ENCODE results near the gene RBM12.

The RBM12 gene

DNA sequence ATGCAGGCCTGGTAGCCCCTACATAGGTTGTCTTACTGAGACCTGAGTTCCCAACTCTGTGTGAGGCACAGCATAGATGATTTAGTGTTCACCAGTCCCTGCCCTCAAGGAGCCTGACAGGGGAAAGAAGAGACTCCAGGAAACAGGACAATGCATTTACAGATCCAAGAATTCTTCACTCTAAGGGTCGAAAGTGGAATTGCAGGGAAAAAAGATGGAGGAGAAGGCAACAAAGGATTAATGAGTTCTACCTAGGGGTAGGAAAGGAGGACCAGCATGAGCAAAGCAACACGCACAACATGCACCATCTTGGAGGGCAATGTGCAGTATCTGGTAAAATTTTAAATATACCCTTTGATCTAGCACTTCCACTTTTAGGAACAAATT is 43.1 kb downstream of the RBM12 start:
- DNase-seq (ENCODE audit: extremely low read depth in 1 of 2, low read depth in 1 of 2), result no peak

DNA sequence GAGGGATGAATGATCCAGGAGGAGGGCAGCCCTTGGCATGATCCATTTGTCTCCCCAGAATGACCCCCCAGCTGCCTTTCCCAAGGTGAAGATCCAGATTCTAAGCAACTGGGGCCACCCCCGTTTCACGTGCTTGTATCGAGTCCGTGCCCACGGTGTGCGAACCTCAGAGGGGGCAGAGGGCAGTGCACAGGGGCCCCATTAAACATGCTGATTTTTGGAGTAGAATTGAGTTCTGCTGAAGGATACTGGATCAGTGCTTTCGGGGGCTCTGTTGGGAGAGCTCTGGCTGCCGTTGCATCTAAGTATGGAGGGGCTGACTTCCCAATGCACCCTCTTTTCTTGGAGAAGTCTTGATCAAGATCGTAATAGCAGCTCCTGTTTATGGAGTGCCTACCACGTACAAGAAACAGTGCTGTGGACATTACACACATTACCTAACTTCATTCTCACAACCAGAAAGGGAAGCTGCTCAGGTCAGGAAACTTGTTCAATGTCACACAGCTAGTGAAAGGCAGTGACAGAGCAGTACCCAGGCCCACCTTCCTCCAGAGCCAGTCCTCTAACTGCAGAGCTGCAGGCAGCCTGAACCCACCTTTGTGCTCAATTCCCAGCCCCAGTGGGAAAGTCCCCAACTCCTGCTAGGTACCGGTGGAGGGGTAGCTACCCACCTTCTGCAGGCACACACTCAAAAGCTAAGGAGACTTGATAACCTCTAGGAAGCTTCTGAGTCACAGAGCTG is 43.7 kb downstream of the RBM12 start:
- no peak for DNase-seq (ENCODE audit: extremely low read depth in 1 of 2, low read depth in 1 of 2)

DNA sequence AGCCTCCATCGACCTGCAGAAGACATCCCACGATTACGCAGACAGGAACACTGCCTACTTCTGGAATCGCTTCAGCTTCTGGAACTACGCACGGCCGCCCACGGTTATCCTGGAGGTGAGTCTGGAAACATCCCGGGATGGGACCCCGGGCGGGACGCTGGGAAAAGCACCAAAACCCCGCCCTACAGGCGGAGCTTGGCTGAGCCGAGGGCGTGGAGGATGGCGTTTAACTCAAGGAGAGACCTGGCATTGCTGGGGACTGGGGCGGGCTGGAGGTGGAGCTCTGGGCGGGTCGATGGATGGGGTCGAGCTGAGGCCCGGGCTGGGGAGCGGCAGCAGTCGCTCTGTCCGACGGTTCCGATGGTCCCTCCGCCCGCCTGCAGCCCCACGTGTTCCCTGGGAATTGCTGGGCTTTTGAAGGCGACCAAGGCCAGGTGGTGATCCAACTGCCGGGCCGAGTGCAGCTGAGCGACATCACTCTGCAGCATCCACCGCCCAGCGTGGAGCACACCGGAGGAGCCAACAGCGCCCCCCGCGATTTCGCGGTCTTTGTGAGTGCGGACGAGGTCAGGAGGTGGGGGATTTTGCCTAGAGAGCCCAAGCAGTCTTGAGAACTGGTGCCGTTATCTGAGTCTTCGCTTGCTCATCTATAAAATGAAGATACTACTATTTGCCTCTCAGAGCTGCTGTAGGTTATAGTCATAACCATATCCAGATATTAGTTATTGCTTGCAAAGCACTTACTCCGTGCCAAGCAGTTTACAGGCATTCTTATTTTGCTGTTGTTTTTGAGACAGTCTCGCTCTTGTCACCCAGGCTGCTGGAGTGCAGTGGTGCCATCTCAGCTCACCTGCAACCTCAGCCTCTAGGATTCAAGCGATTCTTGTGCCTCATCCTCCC is 45.3 kb downstream of the RBM12 start:
- peak in 1 of 2 donors; percentile 58 for DNase-seq (ENCODE audit: extremely low read depth in 1 of 2, low read depth in 1 of 2)

DNA sequence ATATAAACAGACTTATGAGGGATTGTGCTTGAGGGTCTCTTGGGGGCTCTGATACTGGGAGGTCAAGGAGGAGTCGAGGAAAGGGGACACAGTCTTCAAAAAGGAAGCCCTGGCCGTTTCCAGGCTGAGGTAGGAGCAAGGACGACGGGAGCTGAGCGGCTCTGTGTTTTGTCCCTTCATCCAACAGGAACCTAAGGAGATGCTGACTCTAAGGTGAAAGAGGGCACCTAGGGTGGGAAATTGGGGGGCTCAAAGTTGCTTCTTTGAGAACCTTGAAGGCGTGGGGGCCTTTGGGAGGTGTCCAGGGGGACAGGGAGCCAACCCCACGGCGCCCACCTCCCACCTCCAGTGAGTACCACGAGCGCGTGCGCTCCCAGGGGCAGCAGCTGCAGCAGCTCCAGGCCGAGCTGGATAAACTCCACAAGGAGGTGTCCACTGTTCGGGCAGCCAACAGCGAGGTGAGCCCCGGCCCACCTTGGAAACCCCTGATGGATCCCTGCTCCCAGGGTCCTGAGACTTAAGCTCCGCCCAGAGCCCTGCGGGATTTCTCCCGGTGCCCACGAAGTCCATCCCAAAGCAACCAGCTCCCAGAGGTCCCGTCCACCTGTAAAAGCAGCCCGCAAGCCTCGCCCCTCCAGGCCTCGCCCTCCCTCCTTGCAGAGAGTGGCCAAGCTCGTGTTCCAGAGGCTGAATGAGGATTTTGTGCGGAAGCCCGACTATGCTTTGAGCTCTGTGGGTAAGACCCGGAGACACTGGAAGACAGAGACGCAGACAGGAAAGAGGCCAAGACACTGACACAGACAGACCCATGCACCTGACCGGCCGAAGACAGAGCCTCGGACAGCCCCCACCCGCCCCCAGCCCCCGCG is 46.2 kb downstream of the RBM12 start:
- DNase-seq (ENCODE audit: extremely low read depth in 1 of 2, low read depth in 1 of 2), result no peak

DNA sequence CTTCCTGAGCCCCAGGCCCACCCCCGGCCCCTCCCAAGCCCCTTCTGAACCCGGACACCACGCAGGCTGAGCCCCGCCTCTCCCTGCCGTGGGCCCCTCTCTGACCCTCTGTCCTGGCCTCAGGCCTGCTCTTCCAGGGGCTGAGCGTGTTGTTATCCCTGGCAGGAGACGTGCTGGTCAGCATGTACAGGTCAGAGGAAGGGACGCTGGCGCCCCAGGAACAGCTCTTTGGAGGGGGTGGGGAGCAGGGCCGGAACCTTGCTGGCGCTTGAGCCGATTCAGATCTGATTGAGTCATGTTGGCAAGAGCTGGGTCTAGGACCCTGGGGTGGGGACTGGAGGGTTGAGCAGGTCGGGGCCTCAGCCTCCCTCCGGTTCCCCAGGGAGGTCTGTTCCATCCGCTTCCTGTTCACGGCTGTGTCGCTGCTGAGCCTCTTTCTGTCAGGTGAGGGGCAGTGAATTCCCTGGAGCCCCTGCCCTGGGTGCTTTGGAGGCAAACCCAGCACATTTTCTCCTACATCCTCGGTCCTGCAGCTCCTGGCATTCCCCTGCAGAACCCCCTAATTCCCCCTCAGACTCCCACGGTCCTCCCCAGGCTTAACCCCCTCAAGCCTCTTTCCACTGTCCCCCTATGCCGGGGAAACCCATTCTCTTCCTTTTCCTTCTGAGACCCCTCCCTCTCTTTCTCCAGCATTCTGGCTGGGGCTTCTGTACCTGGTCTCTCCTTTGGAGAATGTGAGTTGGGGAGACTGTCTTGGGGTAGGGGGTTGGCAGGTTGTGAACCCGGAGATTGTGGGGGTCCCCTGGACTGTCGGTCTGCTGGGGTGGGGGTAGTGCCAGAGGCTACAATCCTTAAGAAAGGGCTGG is 47.1 kb downstream of the RBM12 start:
- DNase-seq (ENCODE audit: extremely low read depth in 1 of 2, low read depth in 1 of 2), result peak in 1 of 2 donors; percentile 16

DNA sequence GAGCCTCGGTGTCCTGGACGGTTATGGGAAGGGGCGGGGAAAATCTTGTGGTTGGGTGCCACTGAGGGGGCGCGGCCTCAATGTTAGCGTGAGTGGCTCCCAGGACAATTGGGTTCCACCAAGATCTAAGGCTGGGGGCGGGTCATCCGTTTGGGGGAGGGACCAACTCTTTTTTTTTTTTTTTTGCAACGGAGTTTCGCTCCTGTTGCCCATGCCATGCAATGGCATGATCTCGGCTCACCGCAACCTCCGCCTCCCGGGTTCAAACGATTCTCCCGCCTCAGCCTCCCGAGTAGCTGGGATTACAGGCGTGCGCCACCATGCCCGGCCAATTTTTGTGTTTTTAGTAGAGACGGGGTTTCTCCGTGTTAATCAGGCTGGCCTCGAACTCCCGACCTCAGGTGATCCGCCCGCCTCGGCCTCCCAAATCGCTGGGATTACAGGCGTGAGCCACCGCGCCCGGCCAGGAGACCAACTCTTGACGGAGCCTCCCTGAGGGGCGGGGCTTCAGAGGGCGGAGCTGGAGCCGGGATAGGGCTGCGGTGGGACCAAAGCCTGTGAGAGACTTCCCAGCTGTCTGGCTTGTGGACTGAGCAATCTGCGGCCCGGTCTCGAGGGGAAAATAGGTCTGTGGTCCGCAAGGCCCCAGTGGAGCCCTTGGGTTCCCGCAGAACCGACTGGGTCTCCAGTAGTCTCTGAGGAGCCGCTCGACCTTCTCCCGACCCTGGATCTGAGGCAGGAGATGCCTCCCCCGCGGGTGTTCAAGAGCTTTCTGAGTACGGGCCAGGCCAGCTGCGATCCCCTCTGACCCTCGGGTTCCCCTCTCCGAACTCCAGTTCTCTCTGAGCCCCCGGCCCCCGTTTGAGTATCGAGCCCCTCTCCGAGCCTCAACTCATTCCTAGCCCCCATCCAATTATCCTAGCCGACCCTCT is 48.0 kb downstream of the RBM12 start:
- DNase-seq (ENCODE audit: extremely low read depth in 1 of 2, low read depth in 1 of 2), result peak; percentile 12 to 100

DNA sequence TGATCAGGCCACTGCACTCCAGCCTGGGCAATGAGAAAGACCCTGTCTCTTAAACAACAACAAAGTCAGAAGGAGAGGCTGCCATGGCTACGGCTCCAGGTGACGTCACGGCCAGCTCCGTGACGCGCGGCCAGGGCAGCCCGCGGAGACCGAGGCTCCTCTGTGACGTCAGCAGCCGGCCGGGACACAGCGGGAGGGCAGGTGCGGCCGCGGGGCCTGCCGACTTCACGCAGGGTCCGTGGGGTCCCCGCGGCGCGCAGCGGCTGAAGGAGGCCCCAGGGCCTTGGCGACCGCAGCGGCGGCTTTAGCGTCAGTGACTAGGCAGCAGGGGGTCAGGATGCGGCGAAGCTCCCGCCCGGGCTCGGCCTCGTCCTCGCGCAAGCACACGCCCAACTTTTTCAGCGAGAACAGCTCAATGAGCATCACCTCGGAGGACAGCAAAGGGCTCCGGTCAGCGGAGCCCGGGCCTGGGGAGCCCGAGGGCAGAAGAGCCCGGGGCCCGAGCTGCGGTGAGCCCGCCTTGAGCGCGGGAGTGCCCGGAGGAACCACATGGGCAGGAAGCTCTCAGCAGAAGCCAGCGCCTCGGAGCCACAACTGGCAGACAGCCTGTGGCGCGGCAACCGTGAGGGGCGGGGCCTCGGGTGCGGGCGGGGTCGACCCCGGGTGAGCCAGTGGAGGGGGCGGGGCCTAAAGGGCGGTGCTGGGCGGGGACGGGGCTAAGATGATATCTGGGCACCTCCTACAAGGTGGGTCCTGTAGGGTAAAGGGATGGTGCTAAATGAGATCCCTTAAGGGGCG is 48.8 kb downstream of the RBM12 start, which contains the start of gene SPAG4:
SPAG4 (plus strand) TSS at position 163 of the 798 bp plus-strand sequence; CDS start at position 338, 175 bp downstream.
- peak; percentile 83 to 100 for DNase-seq (ENCODE audit: extremely low read depth in 1 of 2, low read depth in 1 of 2)

DNA sequence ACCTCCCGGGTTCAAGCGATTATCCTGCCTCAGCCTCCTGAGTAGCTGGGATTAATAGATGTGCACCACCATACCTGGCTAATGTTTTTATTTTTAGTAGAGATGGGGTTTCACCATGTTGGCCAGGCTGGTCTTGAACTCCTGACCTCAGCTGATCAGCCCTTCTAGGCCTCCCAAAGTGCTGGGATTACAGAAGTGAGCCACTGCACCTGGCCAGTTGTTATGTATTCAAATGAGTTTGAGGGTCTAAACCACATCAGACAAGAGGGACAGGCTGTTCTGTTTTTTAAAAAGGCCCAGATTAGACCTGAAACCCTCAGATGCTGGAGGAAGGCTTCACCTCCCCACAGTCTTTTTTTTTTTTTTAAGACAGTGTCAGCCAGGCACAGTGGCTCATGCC is 53.2 kb downstream of the RBM12 start:
- DNase-seq (ENCODE audit: extremely low read depth in 1 of 2, low read depth in 1 of 2), result no peak

DNA sequence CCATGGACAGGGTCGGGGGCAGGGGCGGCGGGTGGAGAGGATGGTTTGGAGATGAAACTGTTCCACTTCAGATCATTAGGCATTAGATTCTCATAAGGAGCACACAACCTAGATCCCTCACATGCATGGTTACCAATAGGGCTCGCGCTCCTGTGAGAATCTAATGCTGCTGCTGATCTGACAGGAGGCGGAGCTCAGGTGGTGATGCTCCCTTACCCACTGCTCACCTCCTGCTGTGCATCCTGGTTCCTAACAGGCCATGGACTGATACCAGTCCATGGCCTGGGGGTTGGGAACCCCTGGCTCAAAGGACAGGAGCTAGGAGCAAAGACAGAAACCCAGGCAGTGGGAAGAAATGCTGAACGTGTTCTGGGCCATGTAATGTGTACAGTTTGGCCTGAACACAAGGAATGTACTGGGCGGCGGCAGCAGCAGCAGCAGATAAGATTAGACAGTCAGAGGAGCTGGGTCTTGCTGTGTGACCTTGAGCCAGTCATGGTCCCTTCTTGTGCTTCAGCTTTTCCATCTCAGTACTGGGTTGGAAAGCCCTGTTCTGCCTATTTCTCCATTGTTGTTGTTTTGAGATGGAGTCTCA is 53.8 kb downstream of the RBM12 start:
- no peak for DNase-seq (ENCODE audit: extremely low read depth in 1 of 2, low read depth in 1 of 2)

DNA sequence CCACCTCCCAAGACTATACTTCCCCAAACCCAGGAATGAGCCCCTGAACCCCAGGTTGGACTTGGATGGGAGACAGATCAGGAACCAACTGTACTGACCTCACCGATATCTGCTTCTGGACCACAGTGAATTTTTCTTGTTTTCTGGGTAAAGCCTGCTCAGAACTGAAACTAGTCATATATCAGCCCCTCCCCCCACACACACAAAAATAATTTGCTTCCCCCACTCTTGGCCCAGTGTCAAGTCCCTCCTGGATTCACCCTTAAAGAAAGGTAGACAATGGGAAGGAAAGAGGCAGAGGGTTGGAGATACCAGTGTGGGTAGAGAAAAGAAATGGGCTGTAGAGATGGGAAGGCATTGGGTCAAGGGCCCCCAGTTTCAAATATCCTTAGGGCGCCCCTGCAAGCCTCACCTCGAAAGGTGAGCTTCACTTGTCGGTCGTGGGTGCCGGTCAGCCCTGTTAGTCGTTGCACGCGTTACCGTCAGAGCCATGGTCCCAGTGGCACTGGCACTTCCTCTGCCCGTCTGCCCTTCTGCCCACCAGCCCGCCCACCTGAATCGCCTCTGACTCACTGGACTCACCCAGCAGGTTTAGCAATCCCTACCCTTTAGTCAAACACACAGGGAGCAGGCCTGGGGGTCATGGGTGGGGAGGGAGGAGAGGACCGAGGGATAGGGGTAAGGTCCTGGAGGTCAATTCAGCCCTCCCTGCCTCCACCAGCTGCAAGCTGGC is 57.5 kb downstream of the RBM12 start:
- no peak for DNase-seq (ENCODE audit: extremely low read depth in 1 of 2, low read depth in 1 of 2)

DNA sequence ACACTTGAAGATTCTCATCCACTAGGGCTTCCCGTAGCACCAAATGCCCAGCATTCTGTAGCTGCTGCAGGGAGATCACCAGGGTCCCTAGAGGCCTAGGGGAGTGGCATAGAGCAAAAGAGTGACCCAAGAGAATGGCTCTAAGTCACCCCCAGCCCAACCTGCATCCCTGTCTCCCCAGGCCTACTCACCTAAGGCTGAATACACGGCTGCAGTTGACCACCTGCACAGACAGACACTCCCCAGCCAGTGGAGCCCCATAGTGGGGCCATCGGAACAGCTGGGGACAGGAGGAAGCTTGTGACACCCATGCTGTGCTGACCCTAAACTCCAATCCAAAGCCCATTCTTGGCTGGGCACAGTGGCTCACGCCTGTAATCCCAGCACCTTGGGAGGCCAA is 58.6 kb downstream of the RBM12 start:
- DNase-seq (ENCODE audit: extremely low read depth in 1 of 2, low read depth in 1 of 2), result no peak

DNA sequence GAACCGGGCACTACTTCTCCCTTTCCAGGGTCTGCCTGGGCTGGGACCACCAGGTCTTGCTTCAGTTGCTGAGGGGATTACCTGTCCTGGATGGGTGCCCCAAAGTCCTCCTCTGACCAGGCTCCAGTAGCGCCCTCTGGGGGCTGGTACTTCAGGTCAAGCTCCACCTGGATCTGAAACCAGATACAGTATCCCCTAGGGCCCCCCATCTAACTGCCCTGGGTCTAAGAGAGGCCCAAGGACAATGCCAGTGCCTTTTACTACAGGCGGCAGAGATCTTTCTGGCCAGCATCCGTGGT is 60.3 kb downstream of the RBM12 start:
- DNase-seq (ENCODE audit: extremely low read depth in 1 of 2, low read depth in 1 of 2), result no peak

DNA sequence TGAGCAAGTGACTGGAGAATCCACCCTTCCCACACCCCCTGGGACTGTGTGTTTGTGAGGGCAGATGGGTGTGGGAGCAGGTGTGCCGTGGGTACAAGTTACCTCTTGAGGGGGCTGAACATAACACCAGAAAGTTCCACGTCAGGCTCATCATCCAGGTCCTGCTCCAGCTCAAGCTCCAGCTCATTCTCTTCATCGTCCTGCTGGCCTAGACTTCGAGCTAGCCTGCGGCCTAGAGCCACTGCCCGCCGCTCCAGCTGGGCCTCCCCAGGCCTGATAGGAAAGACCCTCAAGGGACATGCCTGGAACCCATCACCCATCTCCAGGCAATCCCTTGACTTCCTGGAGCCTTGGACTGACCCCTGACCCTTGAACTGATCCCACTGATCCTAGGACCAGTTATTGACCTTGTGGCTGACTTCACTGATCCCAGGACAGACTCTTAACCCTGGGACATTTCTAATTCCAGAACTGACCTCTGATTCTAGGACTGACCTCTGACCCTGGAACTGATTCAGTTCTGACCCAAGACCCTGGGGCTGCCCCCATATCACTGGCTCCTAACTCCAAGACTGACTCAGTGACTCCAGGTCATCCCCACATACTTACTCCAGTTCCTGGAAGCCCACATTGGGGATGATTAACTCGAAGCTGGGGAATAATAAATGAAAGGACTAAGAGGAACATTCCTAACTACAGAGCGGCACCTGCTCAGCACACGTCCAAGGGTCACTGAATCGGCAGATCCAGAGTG is 60.8 kb downstream of the RBM12 start:
- no peak for DNase-seq (ENCODE audit: extremely low read depth in 1 of 2, low read depth in 1 of 2)

DNA sequence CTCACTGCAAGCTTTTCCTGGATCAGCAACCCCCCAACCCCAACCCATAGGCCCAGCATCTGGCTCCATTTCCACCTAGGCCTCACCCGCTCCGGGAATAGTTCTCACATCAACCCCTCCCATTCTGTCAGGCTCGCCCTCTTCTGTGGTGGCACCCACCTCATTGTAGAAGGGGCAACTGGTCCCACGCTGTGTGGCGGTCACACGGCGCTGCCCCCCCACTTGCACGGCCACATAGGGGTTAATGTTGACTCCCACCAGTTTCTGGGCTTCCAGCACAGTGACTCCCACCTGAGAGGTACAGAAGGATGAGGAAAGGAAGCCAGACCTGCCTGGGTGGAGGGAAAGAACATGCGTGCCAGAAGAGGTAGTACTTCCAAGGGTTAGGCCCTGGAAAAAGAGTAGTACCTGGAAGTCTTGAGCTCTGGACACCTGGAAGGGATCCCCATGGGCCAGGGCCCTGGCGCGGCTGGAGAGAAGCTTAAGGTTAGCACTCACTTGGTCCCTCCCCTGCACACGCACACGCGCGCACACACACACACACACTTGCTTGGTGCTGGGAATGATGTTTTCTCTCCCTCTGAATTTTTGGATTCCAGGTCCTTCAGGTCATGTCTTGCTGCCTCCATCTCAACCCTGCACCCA is 61.7 kb downstream of the RBM12 start:
- DNase-seq (ENCODE audit: extremely low read depth in 1 of 2, low read depth in 1 of 2), result no peak

DNA sequence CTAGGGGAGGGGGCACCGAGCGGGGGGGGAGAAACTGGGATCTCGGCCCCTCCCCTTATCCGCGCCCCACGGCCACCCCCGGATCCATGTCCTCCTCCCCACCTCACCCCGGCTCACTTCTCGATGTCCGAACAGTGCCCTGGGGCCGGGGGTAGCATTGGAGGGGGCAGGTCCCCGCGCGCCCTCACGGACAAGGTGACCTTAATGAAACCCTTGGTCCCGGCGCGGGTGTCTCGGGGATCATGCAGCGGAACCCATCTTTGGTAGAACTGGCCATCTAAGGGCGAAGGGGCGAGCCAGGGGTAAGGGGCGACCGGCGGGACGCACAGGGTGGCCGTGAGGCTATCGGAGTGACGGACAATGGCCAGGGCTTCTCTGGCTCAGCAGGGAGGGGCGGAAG is 62.7 kb downstream of the RBM12 start:
- DNase-seq (ENCODE audit: extremely low read depth in 1 of 2, low read depth in 1 of 2), result no peak

Measured in activated CD8-positive, alpha-beta memory T cell treated with anti-CD3 and anti-CD28 coated beads for 1 hour (primary cell).